ENCODE measurements around the gene OR2B6.

The OR2B6 gene

DNA sequence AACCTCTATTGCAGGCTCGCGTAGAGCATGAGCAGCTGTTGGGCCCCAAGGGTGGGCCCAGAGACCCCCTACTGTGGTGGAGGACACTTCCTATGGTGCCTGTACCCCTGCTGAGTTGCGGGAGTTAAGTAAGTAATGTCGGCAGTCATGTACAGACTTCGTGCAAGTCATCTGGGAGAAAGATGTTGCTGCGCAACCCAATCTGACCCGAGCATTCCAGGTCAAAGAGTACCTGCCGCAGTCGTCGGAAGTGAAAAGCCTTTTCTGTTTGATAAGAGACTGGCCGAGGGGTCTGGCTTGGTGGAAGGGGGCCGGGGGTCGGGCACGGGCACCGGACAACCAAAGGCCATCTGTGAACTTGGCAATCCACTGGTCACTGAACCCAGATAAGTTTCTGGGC lies 44.3 kb downstream of the OR2B6 start:
- no peak for DNase-seq

DNA sequence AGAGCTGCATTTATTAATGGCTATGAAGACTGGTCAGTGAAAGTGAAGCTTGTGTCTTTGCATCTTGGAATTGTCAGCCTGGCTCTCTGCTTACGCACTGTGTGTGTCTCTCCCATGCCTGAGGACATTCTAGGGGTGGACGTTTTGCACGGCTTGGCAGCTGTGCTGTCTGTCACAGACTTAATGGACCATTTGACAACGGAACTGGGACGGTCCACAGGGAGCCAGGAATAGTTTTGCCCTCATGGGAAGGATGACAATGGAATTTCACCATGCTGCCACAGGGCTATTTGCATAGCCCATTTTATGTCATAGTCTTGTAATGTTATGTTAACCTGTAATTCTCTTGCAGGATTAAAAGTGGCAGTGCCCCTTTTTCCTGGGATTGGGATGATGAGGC lies 44.7 kb downstream of the OR2B6 start:
- DNase-seq: no peak

DNA sequence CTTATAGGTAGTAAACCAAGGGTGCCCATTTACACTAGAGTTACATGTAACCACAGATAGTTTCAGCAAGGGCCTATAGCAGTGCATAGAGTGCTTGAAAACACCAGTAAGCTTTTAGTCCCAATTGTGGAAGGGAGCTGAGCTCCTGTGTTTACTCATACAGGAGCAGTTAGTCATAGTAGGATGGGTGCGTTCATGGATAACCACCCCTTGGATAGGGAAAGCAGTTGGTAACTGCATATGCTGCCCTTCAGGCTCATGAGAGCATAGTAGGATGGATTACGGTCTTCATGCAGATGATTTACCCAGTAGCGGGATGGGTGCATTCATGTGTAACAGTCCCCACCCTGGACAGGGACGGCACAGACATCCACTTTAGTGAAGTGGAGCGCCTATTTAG lies 45.1 kb downstream of the OR2B6 start:
- DNase-seq: no peak

DNA sequence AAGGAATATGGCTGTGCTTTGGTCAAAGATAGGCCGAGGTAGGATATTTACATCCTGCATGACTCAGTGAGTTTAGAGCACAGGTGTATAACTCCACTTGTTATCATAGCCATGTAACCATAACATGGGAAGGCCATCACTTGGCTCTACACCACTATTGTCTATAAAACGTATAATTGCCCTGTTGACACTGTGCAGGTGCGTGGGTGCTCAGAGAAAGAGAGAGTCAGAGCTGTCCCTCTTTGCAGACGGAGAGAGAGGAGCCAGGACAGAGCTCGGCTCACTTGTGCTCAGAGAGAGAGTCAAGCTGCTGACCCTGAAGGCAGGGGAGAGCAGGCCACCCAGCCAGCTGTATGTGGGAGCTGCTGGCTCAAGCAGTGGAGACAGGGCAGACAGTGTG lies 46.0 kb downstream of the OR2B6 start:
- no peak for DNase-seq

DNA sequence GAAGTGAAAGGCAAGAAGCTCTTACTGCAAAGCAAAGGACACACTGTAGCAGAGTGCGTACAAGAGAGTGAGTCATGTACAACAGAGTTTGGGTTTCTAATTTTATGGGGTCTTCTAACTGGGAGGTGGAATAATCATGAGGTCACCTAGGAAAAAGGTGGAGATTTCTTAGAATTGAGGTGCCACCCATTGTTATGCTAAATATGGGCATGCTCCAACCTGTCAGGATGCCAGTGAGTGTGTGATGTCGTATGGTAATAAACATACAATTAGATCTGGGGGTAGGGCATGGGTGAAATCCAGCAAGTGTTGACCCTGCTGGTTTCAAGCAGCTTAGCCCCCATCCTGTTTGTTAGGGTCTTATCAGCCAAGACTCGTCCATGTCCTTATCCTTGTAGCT lies 46.6 kb downstream of the OR2B6 start:
- no peak for DNase-seq

DNA sequence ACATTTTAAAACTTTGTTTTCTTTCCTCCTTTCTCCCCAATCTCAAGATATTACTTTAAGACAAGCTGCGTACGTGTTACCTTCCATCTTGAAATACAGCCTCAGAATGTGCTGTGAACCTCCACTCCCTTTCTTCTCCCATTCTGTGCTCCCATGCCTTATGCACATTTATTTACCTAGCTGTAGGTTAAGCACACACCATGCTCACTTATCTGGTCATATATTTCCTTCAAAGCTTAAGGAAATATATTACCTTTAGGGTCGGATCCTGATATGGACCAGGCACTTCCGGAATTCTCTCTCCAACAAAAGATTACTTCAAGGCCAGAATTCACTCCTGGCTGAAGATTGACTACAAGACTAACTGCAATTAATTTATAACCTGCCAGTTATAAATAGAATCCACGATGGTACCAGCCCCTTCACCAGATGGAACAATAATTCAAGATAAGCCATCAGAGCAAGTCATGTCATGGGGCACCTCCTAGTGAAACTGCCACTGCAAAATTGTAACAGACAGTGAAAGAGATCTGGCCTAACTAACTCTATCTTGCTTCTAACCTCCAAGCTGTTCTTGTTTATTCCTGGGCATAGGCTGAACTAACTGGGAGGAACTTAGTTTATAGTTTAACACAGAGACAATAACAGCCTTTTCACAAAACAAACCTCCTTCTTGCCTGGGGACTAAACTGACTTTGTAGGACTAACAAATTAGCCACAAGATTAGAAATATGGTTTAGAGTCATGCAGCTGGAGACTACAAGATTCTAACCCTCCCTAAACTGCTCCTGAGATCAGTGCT lies 47.5 kb downstream of the OR2B6 start:
- DNase-seq: no peak

DNA sequence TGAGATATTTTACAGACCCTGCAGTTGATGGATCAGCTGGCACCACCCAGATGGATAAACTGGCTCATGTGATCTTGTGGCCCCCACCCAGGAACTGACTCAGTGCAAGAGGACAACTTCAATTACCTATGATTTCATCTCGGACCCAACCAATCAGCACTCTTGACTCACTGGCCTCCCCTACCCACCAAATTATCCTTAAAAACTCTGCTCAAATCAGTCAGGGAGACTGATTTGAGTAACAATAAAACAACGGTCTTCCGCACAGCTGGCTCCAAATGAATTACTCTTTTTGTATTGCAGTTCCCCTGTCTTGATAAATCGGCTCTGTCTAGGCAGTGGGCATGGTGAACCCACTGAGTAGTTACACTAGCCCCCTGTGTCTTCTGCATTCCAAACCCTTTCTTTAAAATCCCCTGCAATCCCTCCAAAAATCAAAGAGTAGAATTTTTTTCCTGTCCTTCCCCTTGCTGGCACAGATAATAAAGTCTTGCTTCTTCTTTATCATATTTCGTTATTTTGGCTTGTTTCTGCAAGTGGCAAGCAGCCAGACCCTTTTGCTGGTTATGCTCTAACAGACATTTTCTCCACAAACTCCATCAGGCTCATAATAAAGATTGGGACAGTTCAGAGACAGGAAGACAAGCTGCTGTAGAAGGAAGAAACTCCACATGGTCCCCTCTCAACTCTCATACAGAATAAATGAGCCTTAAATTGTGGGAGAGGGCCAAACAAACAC lies 48.3 kb downstream of the OR2B6 start:
- no peak for DNase-seq

DNA sequence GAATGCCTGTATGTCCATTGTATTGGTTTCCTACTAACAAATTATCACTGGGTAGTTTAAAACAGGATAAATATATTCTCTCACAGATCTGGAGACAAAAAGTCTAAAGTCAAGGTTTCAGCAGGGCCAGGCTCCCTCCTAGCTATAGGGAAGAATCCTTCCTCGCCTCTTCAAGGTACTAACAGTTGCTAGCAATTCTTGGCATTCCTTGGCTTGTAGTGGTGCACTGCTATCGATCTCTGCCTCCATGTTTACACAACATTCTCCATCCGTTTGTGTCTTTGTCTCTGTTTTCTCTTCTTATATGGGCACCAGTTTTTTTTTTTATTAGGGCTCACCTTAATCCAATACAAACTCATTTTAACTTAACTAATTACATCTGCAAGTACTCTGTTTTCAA lies 48.9 kb downstream of the OR2B6 start:
- no peak for DNase-seq
